GM12874 (cell line): Measurements from ENCODE around the gene CPPED1.

Experiments
- TF ChIP-seq, protein P1 (sequence below): IDR thresholded peaks from 2 replicates; pipeline ENCODE4 v1.5.1; 2011; ENCODE audit warnings: low read depth, mild to moderate bottlenecking, control low read depth, low read length, moderate library complexity; ENCODE audit not compliant: insufficient read depth

The CPPED1 gene, protein sequence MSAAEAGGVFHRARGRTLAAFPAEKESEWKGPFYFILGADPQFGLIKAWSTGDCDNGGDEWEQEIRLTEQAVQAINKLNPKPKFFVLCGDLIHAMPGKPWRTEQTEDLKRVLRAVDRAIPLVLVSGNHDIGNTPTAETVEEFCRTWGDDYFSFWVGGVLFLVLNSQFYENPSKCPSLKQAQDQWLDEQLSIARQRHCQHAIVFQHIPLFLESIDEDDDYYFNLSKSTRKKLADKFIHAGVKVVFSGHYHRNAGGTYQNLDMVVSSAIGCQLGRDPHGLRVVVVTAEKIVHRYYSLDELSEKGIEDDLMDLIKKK

DNA sequence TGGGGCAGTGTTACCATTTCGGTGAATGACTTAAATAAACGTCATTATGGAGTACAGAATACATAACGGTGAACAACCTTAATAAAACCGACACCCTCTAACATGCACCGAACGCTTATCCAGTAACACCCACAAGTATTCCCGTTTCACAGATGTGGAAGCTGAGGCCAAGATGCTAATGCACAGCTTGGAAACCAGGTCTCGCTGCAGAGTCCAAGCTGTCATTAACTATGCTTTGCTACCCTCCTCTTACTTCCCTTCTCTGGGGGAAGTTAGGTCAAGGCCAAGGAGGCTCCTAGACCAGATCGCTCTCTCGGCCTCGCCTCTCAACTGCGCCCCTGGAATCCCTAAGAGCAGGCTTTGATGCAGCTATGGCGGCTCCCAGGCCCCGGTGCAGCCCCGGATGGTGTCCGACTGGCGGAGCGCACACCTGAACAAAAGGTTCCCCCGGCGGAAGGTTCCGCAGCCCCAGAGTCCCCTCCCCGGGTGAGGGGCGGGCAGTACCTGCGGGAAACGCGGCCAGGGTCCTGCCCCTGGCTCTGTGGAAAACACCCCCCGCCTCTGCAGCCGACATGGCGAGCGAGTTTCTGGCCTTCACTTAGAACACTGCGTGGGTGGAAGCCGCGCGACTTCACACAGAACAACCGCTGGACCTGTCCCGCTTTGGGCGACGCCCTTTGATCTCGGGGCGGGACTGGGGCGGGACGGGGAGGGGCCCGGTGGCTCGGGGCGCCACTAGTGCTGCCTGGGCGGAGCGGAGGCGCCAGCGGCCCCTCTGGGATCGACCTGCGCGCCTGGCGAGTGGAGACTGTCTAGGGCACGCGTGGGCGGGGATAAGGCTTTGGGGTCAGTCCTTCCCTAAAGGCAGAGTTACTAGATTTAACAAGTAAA lies at the start of gene CPPED1:
CPPED1 (minus strand) TSS at position 685 of the 891 bp plus-strand sequence; CDS start at position 574, 111 bp downstream.
- TF ChIP-seq, protein P1, sequence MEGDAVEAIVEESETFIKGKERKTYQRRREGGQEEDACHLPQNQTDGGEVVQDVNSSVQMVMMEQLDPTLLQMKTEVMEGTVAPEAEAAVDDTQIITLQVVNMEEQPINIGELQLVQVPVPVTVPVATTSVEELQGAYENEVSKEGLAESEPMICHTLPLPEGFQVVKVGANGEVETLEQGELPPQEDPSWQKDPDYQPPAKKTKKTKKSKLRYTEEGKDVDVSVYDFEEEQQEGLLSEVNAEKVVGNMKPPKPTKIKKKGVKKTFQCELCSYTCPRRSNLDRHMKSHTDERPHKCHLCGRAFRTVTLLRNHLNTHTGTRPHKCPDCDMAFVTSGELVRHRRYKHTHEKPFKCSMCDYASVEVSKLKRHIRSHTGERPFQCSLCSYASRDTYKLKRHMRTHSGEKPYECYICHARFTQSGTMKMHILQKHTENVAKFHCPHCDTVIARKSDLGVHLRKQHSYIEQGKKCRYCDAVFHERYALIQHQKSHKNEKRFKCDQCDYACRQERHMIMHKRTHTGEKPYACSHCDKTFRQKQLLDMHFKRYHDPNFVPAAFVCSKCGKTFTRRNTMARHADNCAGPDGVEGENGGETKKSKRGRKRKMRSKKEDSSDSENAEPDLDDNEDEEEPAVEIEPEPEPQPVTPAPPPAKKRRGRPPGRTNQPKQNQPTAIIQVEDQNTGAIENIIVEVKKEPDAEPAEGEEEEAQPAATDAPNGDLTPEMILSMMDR: no peak

DNA sequence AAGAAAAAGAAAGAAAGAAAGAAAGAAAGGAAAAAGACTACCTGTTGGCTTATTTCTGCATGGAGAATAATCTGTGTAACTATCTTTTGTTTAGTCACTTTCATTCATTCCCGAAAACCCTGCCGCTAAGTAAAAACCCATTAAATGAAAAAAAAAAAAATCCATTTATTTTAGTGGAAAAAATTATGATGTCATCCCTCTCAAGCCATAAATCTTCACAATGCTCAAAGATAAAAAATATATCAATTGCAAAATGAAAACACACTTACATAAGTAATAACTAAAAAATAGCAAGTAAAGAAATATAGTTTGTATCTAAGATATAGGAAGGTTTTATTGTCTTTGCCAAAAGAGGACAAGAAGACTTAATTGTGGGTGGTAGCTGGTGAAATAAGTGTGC lies 46.5 kb upstream of the CPPED1 start:
- TF ChIP-seq, protein P1: no peak

DNA sequence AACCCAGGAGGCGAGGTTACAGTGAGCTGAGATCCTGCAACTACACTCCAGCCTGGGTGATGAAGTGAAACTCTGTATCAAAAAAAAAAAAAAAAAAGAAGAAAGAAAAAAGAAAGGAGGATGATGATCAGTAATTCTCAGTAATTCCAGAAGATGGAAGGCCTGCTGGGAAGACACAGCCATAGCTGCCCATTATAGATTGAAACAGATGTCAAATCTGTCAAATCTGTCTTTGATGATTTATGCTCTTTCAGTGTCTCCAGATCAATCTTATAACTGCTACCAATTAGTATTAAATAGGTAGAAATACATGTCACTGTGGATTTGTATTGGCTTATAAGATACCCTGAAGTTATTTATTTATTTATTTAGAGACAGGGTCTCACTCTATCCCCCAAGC lies 42.9 kb upstream of the CPPED1 start:
- TF ChIP-seq, protein P1: no peak

DNA sequence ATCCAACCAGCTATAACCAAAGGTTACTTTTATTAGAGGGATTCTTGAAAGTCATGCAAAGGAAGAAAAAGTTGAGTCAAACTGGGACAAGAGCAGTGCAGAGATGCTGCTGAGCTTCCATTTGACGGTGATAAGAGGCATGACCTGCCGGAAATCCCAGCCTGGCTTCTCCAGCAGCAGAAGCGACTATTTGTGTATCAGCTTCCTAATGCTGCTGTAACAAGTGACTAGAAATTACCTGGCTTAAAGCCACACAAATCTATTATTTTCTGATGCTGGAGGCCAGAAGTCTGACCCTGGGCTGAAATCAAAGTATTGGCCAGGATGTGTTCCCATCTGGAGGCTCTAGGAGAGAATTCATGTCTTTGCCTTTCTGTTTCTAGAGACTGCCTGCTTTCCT lies 41.6 kb upstream of the CPPED1 start:
- TF ChIP-seq, protein P1: no peak

DNA sequence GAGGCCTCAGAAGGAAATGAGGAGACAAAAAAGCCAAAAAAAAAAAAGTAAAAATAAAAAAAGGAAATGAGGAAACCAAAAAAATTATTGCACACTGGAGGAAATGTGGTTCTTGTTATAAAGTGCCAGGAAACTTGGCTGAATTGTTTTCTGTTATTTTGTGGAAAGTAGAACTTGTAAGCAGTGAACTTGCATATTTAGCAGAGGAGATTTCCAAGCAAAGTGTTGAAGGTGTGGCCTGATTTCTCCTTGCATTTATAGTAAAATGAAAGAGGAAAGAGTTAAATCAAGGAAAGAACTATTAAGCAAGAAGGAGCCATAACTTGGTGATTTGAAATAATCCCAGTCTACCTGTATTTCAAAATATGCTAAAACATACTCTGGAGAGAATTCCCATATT lies 34.1 kb upstream of the CPPED1 start:
- TF ChIP-seq, protein P1: no peak

DNA sequence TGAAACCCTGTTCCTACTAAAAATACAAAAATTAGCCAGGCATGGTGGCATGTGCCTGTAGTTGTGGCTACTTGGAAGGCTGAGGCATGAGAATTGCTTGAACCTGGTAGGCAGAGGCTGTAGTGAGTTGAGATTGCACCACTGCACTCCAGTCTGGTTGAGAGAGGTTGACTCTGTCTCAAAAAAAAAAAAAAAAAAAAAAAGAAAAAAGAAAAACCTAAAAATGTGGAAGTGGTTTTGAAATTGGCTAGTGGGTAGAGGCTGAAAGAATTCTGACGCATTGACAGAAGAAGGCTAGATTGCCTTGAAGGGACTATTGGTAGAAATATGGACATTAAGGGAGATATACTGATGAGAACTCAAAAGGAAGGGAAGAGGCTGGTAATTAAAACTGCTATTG lies 33.6 kb upstream of the CPPED1 start:
- TF ChIP-seq, protein P1: no peak

DNA sequence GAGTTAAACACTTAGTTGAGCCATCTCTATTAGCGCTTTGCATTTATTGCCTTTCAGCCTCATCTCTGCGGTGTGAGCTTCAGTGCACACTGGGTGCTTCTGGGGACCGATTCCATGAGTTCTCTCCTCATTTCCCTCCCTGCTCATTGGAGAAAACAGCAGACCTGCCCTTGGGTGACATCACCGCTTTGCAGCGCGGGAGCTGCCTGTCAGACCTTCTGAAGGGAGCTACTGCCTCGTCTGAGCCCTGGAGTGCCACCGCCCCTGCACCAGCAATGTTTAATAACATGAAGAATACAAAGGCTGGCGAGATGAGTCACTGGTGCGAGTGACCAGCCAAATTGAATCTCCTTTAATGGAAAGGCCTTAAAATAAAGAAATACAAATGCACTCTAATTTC lies 30.2 kb upstream of the CPPED1 start:
- TF ChIP-seq, protein P1: no peak
